Astrocyte of the hippocampus (primary cell): ENCODE results near the gene HNF1B.

Experiments
- DNase-seq: peaks from one replicate; pipeline ENCODE4 v3.0.0; 2011; ENCODE audit warnings: low read depth, low spot score

The HNF1B gene

GRCh38 chr17:37736428-37736827 lies 8.4 kb downstream of the HNF1B start:
- no peak for DNase-seq

GRCh38 chr17:37735165-37735564 lies 9.7 kb downstream of the HNF1B start:
- DNase-seq, result no peak

- DNase-seq, result no peak
Observed at GRCh38 chr17:37732316-37732715, 12.5 kb downstream of the HNF1B start.

- no peak for DNase-seq
Observed at GRCh38 chr17:37731056-37731455, 13.8 kb downstream of the HNF1B start.

- DNase-seq, result no peak
Observed at GRCh38 chr17:37729905-37730304, 15.0 kb downstream of the HNF1B start.

GRCh38 chr17:37726891-37727675 lies 17.8 kb downstream of the HNF1B start:
- no peak for DNase-seq

- no peak for DNase-seq
Observed at GRCh38 chr17:37726248-37726647, 18.6 kb downstream of the HNF1B start.

- DNase-seq, result no peak
Observed at GRCh38 chr17:37725601-37726146, 19.2 kb downstream of the HNF1B start.

- no peak for DNase-seq
Observed at GRCh38 chr17:37725021-37725595, 19.8 kb downstream of the HNF1B start.

GRCh38 chr17:37720989-37721388 lies 23.9 kb downstream of the HNF1B start:
- DNase-seq, result no peak

GRCh38 chr17:37719866-37720265 lies 25.0 kb downstream of the HNF1B start:
- no peak for DNase-seq

- no peak for DNase-seq
Observed at GRCh38 chr17:37718324-37719048, 26.4 kb downstream of the HNF1B start.

- DNase-seq, result no peak
Observed at GRCh38 chr17:37717627-37718323, 27.1 kb downstream of the HNF1B start.

- DNase-seq, result no peak
Observed at GRCh38 chr17:37714897-37715296, 30.0 kb downstream of the HNF1B start.

- no peak for DNase-seq
Observed at GRCh38 chr17:37713624-37714023, 31.2 kb downstream of the HNF1B start.

GRCh38 chr17:37713028-37713431 lies 31.8 kb downstream of the HNF1B start:
- DNase-seq, result no peak

GRCh38 chr17:37711113-37711512 lies 33.7 kb downstream of the HNF1B start:
- no peak for DNase-seq

- DNase-seq, result peak; percentile 88
Observed at GRCh38 chr17:37710344-37710886, 34.4 kb downstream of the HNF1B start.

- DNase-seq, result peak; percentile 65
Observed at GRCh38 chr17:37708616-37709212, 36.1 kb downstream of the HNF1B start.

- no peak for DNase-seq
Observed at GRCh38 chr17:37708008-37708615, 36.7 kb downstream of the HNF1B start.

GRCh38 chr17:37706446-37706845 lies 38.4 kb downstream of the HNF1B start:
- peak; percentile 27 for DNase-seq
